ENCODE measurements around the gene C11orf91. TPM values are rescaled to one million over a fixed set of nuclear protein-coding genes. Genes with fewer than 3 reads are reported as not detected.

C11orf91 gene
- total and polyA plus RNA-seq, 2 of the 4 experiments (the other 2 are of a cell fraction), result 0.10 TPM; not detected in 1

GRCh38 chr11:33701302-33702230 is 940 bp upstream of the C11orf91 start:
- Histone ChIP-seq H3K36me3 (ENCODE audit: control insufficient read depth, insufficient read depth, low read length) (peaks cover 4% of the 10 kb centered on the region), H3K9me3 (ENCODE audit: control insufficient read depth, insufficient read depth, low read length) (no peaks in the 10 kb centered on the region), H3K14ac (replicated peaks; ENCODE audit: low read depth, low read length) (peak overlapping the region; percentile 83), H3K27me3 (ENCODE audit: control insufficient read depth, insufficient read depth, low read length) (no peaks in the 10 kb centered on the region), H2BK120ac (ENCODE audit: low read depth, low read length) (peak overlapping the region; percentile 84), H2AFZ (replicated peaks; ENCODE audit: low read length, poor library complexity) (peak overlapping the region; percentile 74), H2BK20ac (ENCODE audit: low read depth, low read length) (peak overlapping the region; percentile 76), H4K20me1 (ENCODE audit: insufficient read depth, low read length) (peaks cover 4% of the 10 kb centered on the region; the same call in 1 of the 2 replicates), H3K27ac (ENCODE audit: insufficient read depth, low read length) (peak overlapping the region; percentile 76), H2AK5ac (ENCODE audit: low read depth, low read length) (peak overlapping the region; percentile 23; the same call in 1 of the 2 replicates), H3K79me1 (ENCODE audit: low read depth in 1 of 2, low read length in 2 of 2) (peaks cover 12 to 54% of the 10 kb centered on the region in 2 experiments; a peak in 3 of 4 replicates), H2AK9ac (replicated peaks; ENCODE audit: low read depth, low read length, poor library complexity) (peak overlapping the region; percentile 85), H2BK15ac (ENCODE audit: low read depth, low read length) (peak overlapping the region; percentile 20; the same call in 1 of the 3 replicates), H3K9me1 (ENCODE audit: insufficient read depth, low read length) (peaks cover 41% of the 10 kb centered on the region), H3K4me2 (ENCODE audit: low read depth, low read length) (peak overlapping the region; percentile 84), H2BK5ac (ENCODE audit: low read depth, low read length, poor library complexity, severe bottlenecking) (peak overlapping the region; percentile 66), H3K56ac (ENCODE audit: extremely low read depth, insufficient read depth, low read length) (peak overlapping the region; percentile 77), H3K23ac (ENCODE audit: low read depth, low read length) (peak overlapping the region; percentile 80), H4K91ac (ENCODE audit: insufficient read depth, low read depth, low read length) (peak overlapping the region; percentile 69), H3K18ac (ENCODE audit: low read depth, low read length) (peak overlapping the region; percentile 30; the same call in 1 of the 2 replicates), H4K8ac (ENCODE audit: low read depth in 2 of 2, low read length in 2 of 2) (peak overlapping the region; percentile 43 to 73), H3K4ac (ENCODE audit: low read depth, low read length) (peak overlapping the region; percentile 90), H3K4me1 (ENCODE audit: control insufficient read depth, insufficient read depth, low read length) (peaks cover 23% of the 10 kb centered on the region), H3K9ac (ENCODE audit: low read depth, low read length) (peak overlapping the region; percentile 68), H3K4me3 (ENCODE audit: insufficient read depth, low read depth, low read length) (peak overlapping the region; percentile 40), H4K5ac (ENCODE audit: low read depth, low read length) (peak overlapping the region; percentile 14; the same call in 1 of the 2 replicates)
- intact Hi-C loops (cut with micrococcal nuclease), result no loop called here
- 0% methylated on average over 2 of the region's 7 CpGs; no CpG with 5 or more reads in 1 of the 2 experiments for WGBS, 2 experiments (ENCODE audit: extremely low coverage in 2 of 2, insufficient read length in 1 of 2)
- TF ChIP-seq MXI1 (IDR thresholded peaks at IDR 0.05; ENCODE audit: borderline replicate concordance, low read depth, low read length) (peak; percentile 64; the same call in 1 of the 2 replicates), MAFK (IDR thresholded peaks at IDR 0.05; ENCODE audit: low read depth, low read length) (no peak), MAZ (IDR thresholded peaks at IDR 0.05; ENCODE audit: borderline replicate concordance, low read depth, low read length) (0 out of 2 replicates have a peak, but pooled peaks have one; percentile 21), CEBPB (IDR thresholded peaks at IDR 0.05; ENCODE audit: low read depth, low read length) (no peak), POLR2A (IDR thresholded peaks at IDR 0.05; ENCODE audit: low read depth, low read length) (peak; percentile 67), NFE2L2 (IDR thresholded peaks at IDR 0.05; ENCODE audit: low read depth, low read length) (no peak), CHD1 (IDR thresholded peaks at IDR 0.05; ENCODE audit: low read depth, low read length) (no peak), CTCF (conservative IDR thresholded peaks at IDR 0.05; ENCODE audit: low read depth, low read length) (no peak)
- no TSS peak for BruUV-seq (replicated peaks)
- in situ Hi-C loops (cut with MboI; ENCODE audit: low sequenced_read_pairs), result no loop called here
- DNase-seq (peak; percentile 92), ATAC-seq (ENCODE audit: low read depth) (peak; percentile 2; the same call in 1 of the 2 replicates)
- dilution Hi-C loops (cut with HindIII; ENCODE audit: low sequenced_read_pairs, unreplicated experiment), result no loop called here
- ChIA-PET POLR2A (ENCODE audit: unreplicated experiment) (interaction anchor here (0.9 to 1.5 kb wide), 2 partner anchors 10 to 11 kb away, joined by 4 to 6 read pairs; no protein-coding TSS in a partner anchor), CTCF (interaction anchor here (0.7 to 0.8 kb wide), 2 partner anchors 15 to 41 kb away, joined by 3 read pairs; no protein-coding TSS in a partner anchor)

Measured in IMR-90 (cell line).